Liver (tissue), 9 donors: Measurements from ENCODE around the gene PAQR3. TPM values are rescaled to one million over a fixed set of nuclear protein-coding genes. Genes with fewer than 3 reads are reported as not detected.

Source experiments
- DNase-seq: peaks from one replicate; pipeline ENCODE4 v3.0.0-alpha.2; 2017; ENCODE audit warnings: low spot score
- H3K27ac ChIP-seq, 2 donors: one replicate each; pipeline ENCODE4 v1.7.0; 2013; ENCODE audit warnings: inconsistent platforms in 2 of 2, low read length in 2 of 2, control low read depth in 1 of 2, low read depth in 1 of 2, mild to moderate bottlenecking in 1 of 2
- H3K27me3 ChIP-seq, 4 donors: one replicate each; pipeline versions ENCODE4 v1.6.1 to v1.7.0; 2013; ENCODE audit warnings: low read length in 3 of 4, inconsistent platforms in 1 of 4, mild to moderate bottlenecking in 1 of 4, moderate library complexity in 1 of 4; ENCODE audit not compliant: control insufficient read depth in 4 of 4, insufficient read depth in 4 of 4
- H3K36me3 ChIP-seq, 4 donors: one replicate each; pipeline versions ENCODE4 v1.6.1 to v1.7.0; 2013; ENCODE audit warnings: low read length in 3 of 4, mild to moderate bottlenecking in 3 of 4, low read depth in 1 of 4, moderate library complexity in 1 of 4; ENCODE audit not compliant: control insufficient read depth in 4 of 4, insufficient read depth in 3 of 4
- H3K4me1 ChIP-seq, 4 donors: one replicate each; pipeline versions ENCODE4 v1.6.1 to v1.7.0; 2013; ENCODE audit warnings: low read length in 3 of 4, mild to moderate bottlenecking in 3 of 4, moderate library complexity in 1 of 4; ENCODE audit not compliant: control insufficient read depth in 4 of 4, insufficient read depth in 4 of 4
- H3K4me3 ChIP-seq, 3 donors: one replicate each; pipeline versions ENCODE4 v1.6.1 to v1.7.0; 2013; ENCODE audit warnings: low read length in 3 of 3, control low read depth in 1 of 3, low read depth in 1 of 3, mild to moderate bottlenecking in 1 of 3
- H3K9ac ChIP-seq, 2 donors: one replicate each; pipeline ENCODE4 v1.7.0; 2013; ENCODE audit warnings: low read length in 2 of 2, mild to moderate bottlenecking in 2 of 2, moderate library complexity in 2 of 2, control low read depth in 1 of 2, low read depth in 1 of 2
- H3K9me3 ChIP-seq, 4 donors: one replicate each; pipeline versions ENCODE4 v1.6.1 to v1.7.0; 2013; ENCODE audit warnings: low read length in 3 of 4; ENCODE audit not compliant: control insufficient read depth in 4 of 4
- FOXA1 ChIP-seq: IDR thresholded peaks from 2 replicates; pipeline ENCODE4 v1.6.1; 2016; ENCODE audit warnings: antibody characterized with exemption
- FOXA2 ChIP-seq: IDR thresholded peaks from 2 replicates; pipeline ENCODE4 v1.6.1; 2016; ENCODE audit warnings: antibody characterized with exemption
- HNF4A ChIP-seq, 2 donors: conservative IDR thresholded peaks; 2 replicates each; pipeline ENCODE4 v1.6.1; 2016; ENCODE audit warnings: antibody characterized with exemption in 2 of 2, mild to moderate bottlenecking in 2 of 2
- HNF4G ChIP-seq: IDR thresholded peaks from 2 replicates; pipeline ENCODE4 v1.6.1; 2016; ENCODE audit warnings: antibody characterized with exemption
- JUND ChIP-seq, 2 donors: IDR thresholded peaks; 2 replicates each; pipeline ENCODE4 v1.6.1; 2016; ENCODE audit warnings: antibody characterized with exemption in 2 of 2
- NR2F2 ChIP-seq: IDR thresholded peaks from 2 replicates; pipeline ENCODE4 v1.6.1; 2016; ENCODE audit warnings: antibody characterized with exemption
- RAD21 ChIP-seq, 2 donors: IDR thresholded peaks; 2 replicates each; pipeline ENCODE4 v1.6.1; 2016; ENCODE audit warnings: antibody characterized with exemption in 2 of 2, mild to moderate bottlenecking in 2 of 2
- REST ChIP-seq: IDR thresholded peaks from 2 replicates; pipeline ENCODE4 v1.6.1; 2016; ENCODE audit warnings: antibody characterized with exemption, mild to moderate bottlenecking
- RXRA ChIP-seq, 2 donors: IDR thresholded peaks; 2 replicates each; pipeline ENCODE4 v1.6.1; 2017 to 2018; ENCODE audit warnings: antibody characterized with exemption in 2 of 2, mild to moderate bottlenecking in 1 of 2
- SP1 ChIP-seq: IDR thresholded peaks from 2 replicates; pipeline ENCODE4 v1.6.1; 2018; ENCODE audit warnings: antibody characterized with exemption, mild to moderate bottlenecking
- YY1 ChIP-seq: IDR thresholded peaks from 2 replicates; pipeline ENCODE4 v1.6.1; 2016; ENCODE audit warnings: antibody characterized with exemption, mild to moderate bottlenecking
- ZBTB33 ChIP-seq: IDR thresholded peaks from 2 replicates; pipeline ENCODE4 v1.6.1; 2016; ENCODE audit warnings: antibody characterized with exemption
- WGBS: extraction: QIAGEN DNeasy Blood & Tissue Kit; methylation state at CpG from one replicate; pipeline ENCODE4 v1.1.7; 2013; 5-methylcytosine and 5-hydroxymethylcytosine counted together
- polyA plus RNA-seq, 2 donors: library from polyadenylated mRNA; stranded (reverse) in 1 of 2; unstranded in 1 of 2; fragments of 200-250 nt in 1 of 2; fragments of >200 nt in 1 of 2; fragmentation: Nextera tagmentation in 1 of 2; extraction: Ambion mirVana in 1 of 2; gene quantifications; one replicate each; pipeline versions ENCODE4 v1.2.1 to v1.2.3, GENCODE V29; 2013 to 2015
- total RNA-seq, 2 donors: library from RNA; depleted of rRNA; stranded (reverse); fragments of >200 nt; gene quantifications; one replicate each; pipeline ENCODE4 v1.2.3, GENCODE V29; 2014
- TF ChIP-seq, protein P1 (sequence below): fragments of 150-350 bp; IDR thresholded peaks from 2 replicates; pipeline ENCODE4 v1.5.1; 2017; ENCODE audit warnings: improper control_type of control experiment, low read depth, low read length; ENCODE audit not compliant: missing input control
- TF ChIP-seq, protein P2 (sequence below): IDR thresholded peaks from 2 replicates; pipeline ENCODE4 v1.6.1; 2016; ENCODE audit warnings: antibody characterized with exemption
- TF ChIP-seq, protein P3 (sequence below): IDR thresholded peaks from 2 replicates; pipeline ENCODE4 v1.6.1; 2016; ENCODE audit warnings: antibody characterized with exemption
- donor health status: healthy.
- donor health status: healthy.
- donor health status: healthy.
- donor health status: healthy.
- donor health status: healthy.

PAQR3 gene
- total and polyA plus RNA-seq, 4 donors = 2.8 to 8.3 (median 5.6) TPM

GRCh38 chr4:78953231-78953630 is 14.0 kb upstream of the PAQR3 start:
- no peak for DNase-seq
- no peaks in the 10 kb centered on the region for H3K4me1 ChIP-seq
- no peak overlapping the region for H3K4me3 ChIP-seq
- H3K9me3 ChIP-seq = no peaks in the 10 kb centered on the region
- whole genome bisulfite sequencing = 87% methylated on average over 5 of the region's 5 CpGs
- no peaks in the 10 kb centered on the region for H3K36me3 ChIP-seq
- H3K9ac ChIP-seq = no peak overlapping the region
- H3K27ac ChIP-seq = no peak overlapping the region
- H3K27me3 ChIP-seq = no peaks in the 10 kb centered on the region
- TF ChIP-seq, protein P1, sequence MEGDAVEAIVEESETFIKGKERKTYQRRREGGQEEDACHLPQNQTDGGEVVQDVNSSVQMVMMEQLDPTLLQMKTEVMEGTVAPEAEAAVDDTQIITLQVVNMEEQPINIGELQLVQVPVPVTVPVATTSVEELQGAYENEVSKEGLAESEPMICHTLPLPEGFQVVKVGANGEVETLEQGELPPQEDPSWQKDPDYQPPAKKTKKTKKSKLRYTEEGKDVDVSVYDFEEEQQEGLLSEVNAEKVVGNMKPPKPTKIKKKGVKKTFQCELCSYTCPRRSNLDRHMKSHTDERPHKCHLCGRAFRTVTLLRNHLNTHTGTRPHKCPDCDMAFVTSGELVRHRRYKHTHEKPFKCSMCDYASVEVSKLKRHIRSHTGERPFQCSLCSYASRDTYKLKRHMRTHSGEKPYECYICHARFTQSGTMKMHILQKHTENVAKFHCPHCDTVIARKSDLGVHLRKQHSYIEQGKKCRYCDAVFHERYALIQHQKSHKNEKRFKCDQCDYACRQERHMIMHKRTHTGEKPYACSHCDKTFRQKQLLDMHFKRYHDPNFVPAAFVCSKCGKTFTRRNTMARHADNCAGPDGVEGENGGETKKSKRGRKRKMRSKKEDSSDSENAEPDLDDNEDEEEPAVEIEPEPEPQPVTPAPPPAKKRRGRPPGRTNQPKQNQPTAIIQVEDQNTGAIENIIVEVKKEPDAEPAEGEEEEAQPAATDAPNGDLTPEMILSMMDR = no peak
- TF ChIP-seq ZBTB33 (no peak), FOXA2 (no peak), HNF4G (no peak)

DNA sequence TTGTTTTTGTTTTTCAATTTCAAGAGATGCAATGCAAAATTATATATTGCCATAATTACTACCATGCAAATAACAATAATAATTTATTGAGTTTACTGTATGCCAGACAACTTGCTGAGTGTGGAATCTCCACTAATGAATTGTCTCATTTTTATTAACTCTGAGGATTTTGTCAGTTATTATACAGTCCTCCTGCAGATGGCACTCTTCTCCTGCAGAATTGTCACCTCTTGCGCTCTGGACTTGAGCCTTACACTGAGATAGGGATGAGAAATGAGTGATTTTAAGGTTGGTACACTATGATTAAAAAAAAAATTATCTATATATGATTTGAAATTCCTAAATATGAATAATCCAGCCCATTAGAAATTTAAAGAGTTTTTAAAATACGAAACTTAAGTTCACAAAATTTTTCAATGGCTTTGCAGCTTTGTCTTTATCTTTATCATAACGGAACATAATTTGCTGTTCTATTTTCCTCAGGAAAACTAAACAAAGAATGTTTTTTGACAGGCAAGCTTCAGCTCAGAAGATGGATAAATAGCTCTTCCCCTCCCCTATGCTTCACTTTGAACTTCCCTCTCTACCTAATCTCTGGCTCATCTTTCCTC is 12.7 kb upstream of the PAQR3 start:
- DNase-seq = no peak
- no peaks in the 10 kb centered on the region for H3K9me3 ChIP-seq
- WGBS = 56% methylated on average over 3 of the region's 3 CpGs

DNA sequence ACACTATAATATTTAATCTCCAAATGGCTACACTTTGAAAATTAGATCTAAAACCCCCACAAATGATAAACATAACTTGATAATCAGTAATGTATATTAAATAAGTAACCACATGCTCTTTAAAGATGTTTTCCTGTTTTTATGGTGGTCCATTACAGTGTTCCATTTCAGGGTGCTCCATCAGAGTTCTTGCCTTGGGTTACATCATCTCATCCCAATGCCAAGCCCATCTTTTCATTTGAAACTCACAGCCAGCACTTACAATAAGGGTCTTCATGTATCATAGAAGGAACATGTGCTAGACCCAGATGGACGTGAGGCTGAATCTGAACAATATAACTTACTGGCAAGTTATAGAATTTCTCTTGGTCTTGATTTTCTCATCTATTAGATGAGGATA is 10.5 kb upstream of the PAQR3 start:
- 59% methylated on average over 1 of the region's 1 CpG for WGBS
- H3K9me3 ChIP-seq = peaks cover 0 to 2% (median 0%) of the 10 kb centered on the region in 4 donors
- peaks cover 0 to 4% (median 0%) of the 10 kb centered on the region in 4 donors for H3K27me3 ChIP-seq
- no peak for DNase-seq
- no peaks in the 10 kb centered on the region for H3K36me3 ChIP-seq
- no peaks in the 10 kb centered on the region for H3K4me1 ChIP-seq
- no peak overlapping the region for H3K4me3 ChIP-seq
- no peak overlapping the region for H3K27ac ChIP-seq
- no peak overlapping the region for H3K9ac ChIP-seq
- TF ChIP-seq YY1 (no peak), FOXA1 (no peak), RXRA (IDR thresholded peaks at IDR 0.05) (no peak), REST (no peak), NR2F2 (no peak), SP1 (no peak), JUND (IDR thresholded peaks at IDR 0.05) (no peak)
- TF ChIP-seq, protein P2, sequence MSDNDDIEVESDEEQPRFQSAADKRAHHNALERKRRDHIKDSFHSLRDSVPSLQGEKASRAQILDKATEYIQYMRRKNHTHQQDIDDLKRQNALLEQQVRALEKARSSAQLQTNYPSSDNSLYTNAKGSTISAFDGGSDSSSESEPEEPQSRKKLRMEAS = no peak

More for the DNA sequence above, 12.7 kb upstream of the PAQR3 start:
- H3K27me3 ChIP-seq = no peaks in the 10 kb centered on the region
- TF ChIP-seq, protein P3, sequence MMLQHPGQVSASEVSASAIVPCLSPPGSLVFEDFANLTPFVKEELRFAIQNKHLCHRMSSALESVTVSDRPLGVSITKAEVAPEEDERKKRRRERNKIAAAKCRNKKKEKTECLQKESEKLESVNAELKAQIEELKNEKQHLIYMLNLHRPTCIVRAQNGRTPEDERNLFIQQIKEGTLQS = no peak
- TF ChIP-seq RAD21 (IDR thresholded peaks at IDR 0.05) = peak; percentile 91 to 92
- TF ChIP-seq, protein P1 = peak; percentile 68
- TF ChIP-seq FOXA1 = no peak
- peak in 1 of 2 donors; percentile 17 for TF ChIP-seq HNF4A (conservative IDR thresholded peaks at IDR 0.05)
- H3K9ac ChIP-seq = no peak overlapping the region
- H3K4me3 ChIP-seq = no peak overlapping the region
- H3K4me1 ChIP-seq = no peaks in the 10 kb centered on the region
- no peaks in the 10 kb centered on the region for H3K36me3 ChIP-seq
- H3K27ac ChIP-seq = no peak overlapping the region
